Left ventricle myocardium inferior (tissue), 1 donor: ENCODE data around the gene POLR1H. TPM values are rescaled to one million over a fixed set of nuclear protein-coding genes. Genes with fewer than 3 reads are reported as not detected.
A peak's percentile ranks its signal among the peaks of the same experiment; 100 is the strongest.

Experiments
- DNase-seq: peaks from one replicate; pipeline ENCODE4 v3.0.0-alpha.2; 2020
- H3K27ac ChIP-seq: fragments of 200-600 bp; replicated peaks from 2 replicates; pipeline ENCODE4 v1.8.0; 2021
- H3K27me3 ChIP-seq: fragments of 200-600 bp; 2 replicates; pipeline ENCODE4 v1.8.0; 2021; ENCODE audit warnings: low read depth
- H3K36me3 ChIP-seq: fragments of 200-600 bp; 2 replicates; pipeline ENCODE4 v1.8.0; 2021
- H3K4me1 ChIP-seq: fragments of 200-600 bp; 2 replicates; pipeline ENCODE4 v1.8.0; 2021
- H3K4me3 ChIP-seq: fragments of 200-600 bp; 2 replicates; pipeline ENCODE4 v1.8.0; 2021; ENCODE audit warnings: mild to moderate bottlenecking, moderate library complexity
- H3K9me3 ChIP-seq: fragments of 200-600 bp; replicated peaks from 2 replicates; pipeline ENCODE4 v1.8.0; 2021
- CTCF ChIP-seq: fragments of 200-600 bp; IDR thresholded peaks from 2 replicates; pipeline ENCODE4 v1.8.0; 2021; ENCODE audit warnings: antibody characterized with exemption, mild to moderate bottlenecking, borderline replicate concordance
- intact Hi-C: fragments of 100-400 bp; cut with micrococcal nuclease; formaldehyde crosslinking; loops from one replicate; pipeline ENCODE4 v1.11.0; 2022
- total RNA-seq: library from RNA; stranded (reverse); fragmentation: NEBNext Ultra II Directional; extraction: Animal tissue kit (Norgen Biotek cat#: 25700); gene quantifications from one replicate; pipeline ENCODE4 v1.2.1, GENCODE V29; 2021
- donor health status: DM: no; HTN: yes; CAD: no; lungs with severe emphysema.

POLR1H gene
- total RNA-seq, 1 donor from 2014 or later, result 17.5 TPM

DNA sequence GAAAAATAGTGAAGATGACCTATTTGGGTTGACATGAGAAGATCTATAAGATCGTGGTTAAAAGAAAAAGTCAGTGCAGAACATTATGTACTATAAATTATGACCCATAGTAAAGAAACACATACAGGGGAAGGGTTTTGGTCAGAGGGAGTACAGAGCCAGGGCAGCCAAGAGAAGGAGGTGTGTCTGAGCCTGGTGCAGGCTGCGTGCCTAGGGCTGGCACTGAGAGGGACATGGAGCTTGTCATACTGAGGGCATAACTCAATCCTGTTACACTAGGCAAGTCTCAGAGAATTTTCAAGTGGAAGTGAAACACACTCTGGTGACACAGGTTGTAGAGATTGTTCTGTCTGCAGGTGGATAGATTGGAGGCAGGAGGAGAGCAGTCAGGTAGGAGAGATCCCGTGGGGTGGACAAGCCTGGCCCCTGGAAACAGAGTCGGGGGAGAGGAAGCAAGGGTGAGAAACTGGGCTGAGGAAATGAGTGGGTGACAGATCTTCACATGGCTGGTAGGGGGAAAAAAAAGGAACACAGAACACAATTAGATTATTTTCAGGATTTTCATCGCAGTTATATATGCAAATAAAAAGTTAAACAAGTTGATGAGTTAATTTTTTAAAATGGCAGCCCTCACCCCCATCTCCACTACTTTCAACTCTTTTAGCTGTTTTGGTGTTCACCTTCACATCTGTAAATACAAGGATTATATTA, 33.0 kb downstream of the POLR1H start:
- no peak for DNase-seq
- H3K9me3 ChIP-seq, result no peaks in the 10 kb centered on the region
- H3K27me3 ChIP-seq, result peaks cover 96% of the 10 kb centered on the region
- no peak for TF ChIP-seq CTCF
- peaks cover 12% of the 10 kb centered on the region for H3K4me1 ChIP-seq
- no peaks in the 10 kb centered on the region for H3K36me3 ChIP-seq
- intact Hi-C loops, result no loop called here
- H3K27ac ChIP-seq, result no peak overlapping the region
- no peak overlapping the region for H3K4me3 ChIP-seq

DNA sequence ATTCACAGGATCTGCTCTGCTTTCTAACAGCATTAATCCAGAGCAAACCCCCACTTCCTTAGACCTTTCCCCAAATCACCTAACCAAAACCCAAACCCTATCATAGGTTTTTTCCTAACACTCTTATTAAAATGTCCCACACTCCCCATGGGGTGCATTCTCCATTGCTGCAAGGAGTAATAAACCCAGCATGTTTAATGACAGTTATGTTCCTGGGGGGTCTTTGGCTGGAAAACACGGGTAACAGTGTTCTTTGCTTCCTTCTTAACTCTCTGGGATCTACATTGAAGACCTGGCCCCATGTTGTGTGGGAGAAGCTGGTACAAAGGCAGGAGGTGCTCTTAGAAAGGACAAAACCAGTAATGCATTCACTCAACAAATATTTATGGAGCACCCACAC, 35.8 kb downstream of the POLR1H start:
- peaks cover 91% of the 10 kb centered on the region for H3K27me3 ChIP-seq
- H3K9me3 ChIP-seq, result no peaks in the 10 kb centered on the region
- H3K27ac ChIP-seq, result no peak overlapping the region
- no peaks in the 10 kb centered on the region for H3K36me3 ChIP-seq
- TF ChIP-seq CTCF, result no peak
- no peak for DNase-seq
- no peak overlapping the region for H3K4me3 ChIP-seq
- peaks cover 29% of the 10 kb centered on the region for H3K4me1 ChIP-seq
- intact Hi-C loops, result no loop called here

GRCh38 chr6:30097902-30098768, 37.1 kb downstream of the POLR1H start:
- no peak for DNase-seq
- H3K36me3 ChIP-seq, result no peaks in the 10 kb centered on the region
- H3K27me3 ChIP-seq, result peaks cover 78% of the 10 kb centered on the region
- H3K4me1 ChIP-seq, result peaks cover 36% of the 10 kb centered on the region
- intact Hi-C loops, result no loop called here
- no peak overlapping the region for H3K4me3 ChIP-seq
- TF ChIP-seq CTCF, result no peak
- no peak overlapping the region for H3K27ac ChIP-seq
- no peaks in the 10 kb centered on the region for H3K9me3 ChIP-seq

DNA sequence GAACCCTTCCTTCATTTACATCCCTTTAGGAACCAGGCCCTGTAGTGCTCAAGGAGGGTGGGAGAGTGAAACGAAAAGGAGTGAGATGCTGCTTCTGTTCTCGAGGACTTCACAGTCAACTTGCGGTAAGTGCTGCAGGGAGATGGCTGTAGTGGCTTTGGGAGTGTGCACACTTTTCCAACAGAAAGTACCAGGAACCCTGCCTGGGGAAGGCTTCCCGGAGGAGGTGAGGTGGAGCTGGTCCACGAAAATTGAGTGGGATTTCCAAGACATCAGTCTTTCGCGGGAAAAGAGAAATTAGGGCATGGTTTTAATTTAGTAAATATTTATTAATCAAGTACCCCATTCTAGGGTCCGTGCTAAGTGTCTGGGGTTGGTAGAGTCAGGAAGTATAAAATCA, 39.1 kb downstream of the POLR1H start:
- Histone ChIP-seq H3K36me3 (no peaks in the 10 kb centered on the region), H3K9me3 (no peaks in the 10 kb centered on the region), H3K27ac (peak overlapping the region; percentile 76), H3K27me3 (peaks cover 69% of the 10 kb centered on the region), H3K4me1 (peaks cover 40% of the 10 kb centered on the region), H3K4me3 (peak overlapping the region; percentile 65)
- TF ChIP-seq CTCF, result no peak
- DNase-seq, result no peak
- intact Hi-C loops, result no loop called here

DNA sequence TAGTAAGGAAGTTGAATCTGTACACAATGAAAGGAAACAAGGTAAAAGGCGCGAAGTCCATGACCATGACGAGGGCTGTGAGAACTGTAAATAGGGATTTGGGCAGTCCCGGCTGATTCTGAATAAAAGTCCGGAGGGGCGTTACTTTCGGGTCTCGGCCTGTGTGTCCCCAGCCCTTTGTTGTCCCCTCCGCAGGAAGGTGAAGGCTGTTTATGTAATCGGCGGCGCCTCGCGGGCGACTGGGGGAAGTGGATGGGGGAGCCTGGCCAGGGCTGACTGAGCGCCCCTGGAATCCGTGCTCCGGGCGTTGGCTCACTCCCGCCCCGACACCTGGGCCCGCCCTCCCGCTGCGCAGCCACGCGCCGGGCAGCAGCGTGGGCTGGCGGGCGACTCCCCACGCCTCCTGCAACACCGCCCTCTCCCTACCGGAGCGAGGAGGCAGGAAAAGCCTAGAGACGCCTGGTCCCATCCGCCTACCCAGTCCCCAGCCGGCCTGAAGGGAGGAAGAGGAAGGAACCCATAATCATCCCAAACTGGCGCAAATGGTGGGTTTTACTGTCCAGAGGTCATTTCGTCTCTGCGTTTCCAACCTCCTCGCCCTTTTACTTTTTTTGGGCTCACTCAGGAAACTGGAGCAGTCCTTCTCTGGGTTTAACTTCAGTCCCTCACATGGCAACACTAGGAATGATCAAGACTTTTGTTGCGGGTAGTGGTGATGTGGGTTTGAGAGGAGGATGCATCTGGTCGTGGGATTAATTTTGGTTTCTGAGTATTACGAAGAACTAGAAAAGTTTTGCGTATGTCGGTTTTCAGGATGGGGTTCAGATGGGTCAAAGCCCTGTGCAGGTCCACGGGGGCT, 39.7 kb downstream of the POLR1H start:
- no peaks in the 10 kb centered on the region for H3K9me3 ChIP-seq
- H3K4me1 ChIP-seq, result peaks cover 36% of the 10 kb centered on the region
- intact Hi-C loops, result no loop called here
- H3K27me3 ChIP-seq, result peaks cover 69% of the 10 kb centered on the region
- H3K36me3 ChIP-seq, result no peaks in the 10 kb centered on the region
- DNase-seq, result peak; percentile 19
- no peak for TF ChIP-seq CTCF
- peak overlapping the region; percentile 65 for H3K4me3 ChIP-seq
- H3K27ac ChIP-seq, result peak overlapping the region; percentile 76
